Ovary (tissue), 3 donors: ENCODE results near the gene PAFAH1B2.

Experiments
- POLR2A ChIP-seq: fragments of 450-650 bp; IDR thresholded peaks from one replicate; pipeline ENCODE4 v1.6.1; 2017; ENCODE audit warnings: antibody characterized with exemption, mild to moderate bottlenecking, moderate library complexity
- TF ChIP-seq, protein P1 (sequence below), 3 donors: fragments of 450-650 bp in 2 of 3; fragments of 200-600 bp in 1 of 3; IDR thresholded peaks; one replicate each; pipeline versions ENCODE4 v1.5.1 to v1.8.0; 2016 to 2022; ENCODE audit warnings: antibody characterized with exemption in 3 of 3, mild to moderate bottlenecking in 1 of 3
- donor health status: DM: no; HTN: no; CAD: no.

DNA sequence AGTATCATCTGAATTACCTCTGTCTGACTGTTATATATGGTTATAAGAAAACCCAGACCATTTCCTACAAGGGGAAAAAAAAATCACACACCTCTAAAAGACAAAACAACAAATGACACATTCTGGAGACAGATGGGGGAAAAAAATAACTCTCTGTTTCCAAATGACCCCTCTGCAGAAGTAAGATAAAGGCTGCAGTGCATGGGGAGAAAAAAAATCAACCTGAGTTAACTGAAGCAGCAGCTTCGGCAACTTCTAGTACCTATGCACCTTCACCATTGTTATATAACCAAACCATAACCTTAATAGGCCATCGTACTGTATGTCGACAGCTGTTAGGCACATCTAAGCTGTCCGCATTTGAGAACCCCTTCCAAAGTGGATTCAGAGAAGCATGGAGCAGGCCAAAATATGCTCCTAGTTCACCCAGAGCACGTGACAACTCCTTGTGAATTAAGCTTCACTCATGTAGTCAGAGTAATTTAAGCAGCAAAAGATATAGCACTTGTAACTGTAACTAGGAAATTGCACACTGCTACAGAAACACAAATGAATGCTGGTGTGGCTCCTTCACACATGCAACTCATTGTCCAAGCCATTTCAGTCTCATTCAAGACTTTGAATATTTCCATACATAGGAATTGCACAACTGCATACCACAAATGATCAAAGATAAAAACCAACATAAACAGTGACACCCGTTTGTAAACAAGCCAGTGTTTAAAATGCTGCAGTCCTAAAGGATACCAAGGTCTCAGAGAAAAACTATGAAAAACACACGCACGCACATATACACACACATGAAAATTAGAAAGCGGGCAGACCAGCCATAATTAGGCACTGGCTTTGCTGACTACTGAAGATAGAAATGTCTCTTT lies 48.6 kb upstream of the PAFAH1B2 start:
- TF ChIP-seq, protein P1, sequence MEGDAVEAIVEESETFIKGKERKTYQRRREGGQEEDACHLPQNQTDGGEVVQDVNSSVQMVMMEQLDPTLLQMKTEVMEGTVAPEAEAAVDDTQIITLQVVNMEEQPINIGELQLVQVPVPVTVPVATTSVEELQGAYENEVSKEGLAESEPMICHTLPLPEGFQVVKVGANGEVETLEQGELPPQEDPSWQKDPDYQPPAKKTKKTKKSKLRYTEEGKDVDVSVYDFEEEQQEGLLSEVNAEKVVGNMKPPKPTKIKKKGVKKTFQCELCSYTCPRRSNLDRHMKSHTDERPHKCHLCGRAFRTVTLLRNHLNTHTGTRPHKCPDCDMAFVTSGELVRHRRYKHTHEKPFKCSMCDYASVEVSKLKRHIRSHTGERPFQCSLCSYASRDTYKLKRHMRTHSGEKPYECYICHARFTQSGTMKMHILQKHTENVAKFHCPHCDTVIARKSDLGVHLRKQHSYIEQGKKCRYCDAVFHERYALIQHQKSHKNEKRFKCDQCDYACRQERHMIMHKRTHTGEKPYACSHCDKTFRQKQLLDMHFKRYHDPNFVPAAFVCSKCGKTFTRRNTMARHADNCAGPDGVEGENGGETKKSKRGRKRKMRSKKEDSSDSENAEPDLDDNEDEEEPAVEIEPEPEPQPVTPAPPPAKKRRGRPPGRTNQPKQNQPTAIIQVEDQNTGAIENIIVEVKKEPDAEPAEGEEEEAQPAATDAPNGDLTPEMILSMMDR (IDR thresholded peaks at IDR 0.05): no peak
- no peak for TF ChIP-seq POLR2A
